Skeletal muscle satellite cell (primary cell): ENCODE results near the gene GRID2.

ENCODE experiments used
- H3K27me3 ChIP-seq: 2 replicates; pipeline ENCODE4 v1.7.0; 2013; ENCODE audit warnings: low read length; ENCODE audit not compliant: control insufficient read depth, insufficient read depth
- H3K36me3 ChIP-seq: 2 replicates; pipeline ENCODE4 v1.7.0; 2013; ENCODE audit warnings: mild to moderate bottlenecking, control low read depth, low read length; ENCODE audit not compliant: insufficient read depth
- H3K4me1 ChIP-seq: 2 replicates; pipeline ENCODE4 v1.7.0; 2013; ENCODE audit warnings: low read length; ENCODE audit not compliant: control insufficient read depth, insufficient read depth
- H3K4me2 ChIP-seq: 2 replicates; pipeline ENCODE4 v1.7.0; 2013; ENCODE audit warnings: mild to moderate bottlenecking, low read length
- H3K4me3 ChIP-seq: 2 replicates; pipeline ENCODE4 v1.7.0; 2013; ENCODE audit warnings: low read length
- H3K9ac ChIP-seq: 2 replicates; pipeline ENCODE4 v1.7.0; 2013; ENCODE audit warnings: mild to moderate bottlenecking, low read depth, low read length, moderate library complexity
- H3K9me3 ChIP-seq: replicated peaks from 2 replicates; pipeline ENCODE4 v1.7.0; 2013; ENCODE audit warnings: mild to moderate bottlenecking, control low read depth, low read length

Gene GRID2

GRCh38 chr4:93532234-93532633 is 1228.5 kb downstream of the GRID2 start:
- Histone ChIP-seq H3K27me3 (no peaks in the 10 kb centered on the region), H3K9me3 (no peaks in the 10 kb centered on the region), H3K4me2 (no peak overlapping the region), H3K9ac (no peak overlapping the region), H3K4me1 (no peaks in the 10 kb centered on the region), H3K4me3 (no peak overlapping the region), H3K36me3 (no peaks in the 10 kb centered on the region)

GRCh38 chr4:93540562-93540961 is 1236.8 kb downstream of the GRID2 start:
- Histone ChIP-seq H3K27me3 (no peaks in the 10 kb centered on the region), H3K9ac (no peak overlapping the region), H3K4me2 (no peak overlapping the region), H3K4me1 (no peaks in the 10 kb centered on the region), H3K9me3 (peaks cover 8% of the 10 kb centered on the region), H3K4me3 (no peak overlapping the region), H3K36me3 (no peaks in the 10 kb centered on the region)

GRCh38 chr4:93561842-93562241 is 1258.1 kb downstream of the GRID2 start:
- no peak overlapping the region for H3K4me2 ChIP-seq
- H3K9me3 ChIP-seq: no peaks in the 10 kb centered on the region
- H3K4me3 ChIP-seq: no peak overlapping the region
- H3K4me1 ChIP-seq: no peaks in the 10 kb centered on the region
- no peaks in the 10 kb centered on the region for H3K36me3 ChIP-seq
- H3K27me3 ChIP-seq: no peaks in the 10 kb centered on the region
- H3K9ac ChIP-seq: no peak overlapping the region

- no peak overlapping the region for H3K9ac ChIP-seq
- H3K27me3 ChIP-seq: no peaks in the 10 kb centered on the region
- H3K36me3 ChIP-seq: no peaks in the 10 kb centered on the region
- H3K9me3 ChIP-seq: no peaks in the 10 kb centered on the region
- H3K4me2 ChIP-seq: no peak overlapping the region
- H3K4me1 ChIP-seq: no peaks in the 10 kb centered on the region
- H3K4me3 ChIP-seq: no peak overlapping the region
These were observed 1265.0 kb downstream of the GRID2 start for GRCh38 chr4:93568758-93569157.

- H3K4me3 ChIP-seq: no peak overlapping the region
- no peak overlapping the region for H3K9ac ChIP-seq
- H3K27me3 ChIP-seq: no peaks in the 10 kb centered on the region
- no peaks in the 10 kb centered on the region for H3K4me1 ChIP-seq
- no peaks in the 10 kb centered on the region for H3K36me3 ChIP-seq
- H3K4me2 ChIP-seq: no peak overlapping the region
- H3K9me3 ChIP-seq: no peaks in the 10 kb centered on the region
These were observed 1269.5 kb downstream of the GRID2 start for GRCh38 chr4:93573285-93573684.

- Histone ChIP-seq H3K9ac (no peak overlapping the region), H3K4me3 (no peak overlapping the region), H3K4me2 (no peak overlapping the region), H3K36me3 (no peaks in the 10 kb centered on the region), H3K27me3 (no peaks in the 10 kb centered on the region), H3K9me3 (peaks cover 5% of the 10 kb centered on the region), H3K4me1 (no peaks in the 10 kb centered on the region)
These were observed 1275.2 kb downstream of the GRID2 start for GRCh38 chr4:93578942-93579341.

GRCh38 chr4:93605163-93605562 is 1301.4 kb downstream of the GRID2 start:
- peaks cover 9% of the 10 kb centered on the region for H3K9me3 ChIP-seq
- no peak overlapping the region for H3K4me3 ChIP-seq
- H3K36me3 ChIP-seq: no peaks in the 10 kb centered on the region
- no peak overlapping the region for H3K4me2 ChIP-seq
- no peak overlapping the region for H3K9ac ChIP-seq
- no peaks in the 10 kb centered on the region for H3K4me1 ChIP-seq
- H3K27me3 ChIP-seq: no peaks in the 10 kb centered on the region

- H3K4me1 ChIP-seq: no peaks in the 10 kb centered on the region
- no peaks in the 10 kb centered on the region for H3K36me3 ChIP-seq
- no peaks in the 10 kb centered on the region for H3K27me3 ChIP-seq
- H3K9me3 ChIP-seq: no peaks in the 10 kb centered on the region
- H3K4me2 ChIP-seq: no peak overlapping the region
- H3K9ac ChIP-seq: no peak overlapping the region
- H3K4me3 ChIP-seq: no peak overlapping the region
These were observed 1313.8 kb downstream of the GRID2 start for GRCh38 chr4:93617606-93618005.

- Histone ChIP-seq H3K4me1 (no peaks in the 10 kb centered on the region), H3K9me3 (no peaks in the 10 kb centered on the region), H3K9ac (no peak overlapping the region), H3K4me3 (no peak overlapping the region), H3K4me2 (no peak overlapping the region), H3K36me3 (no peaks in the 10 kb centered on the region), H3K27me3 (no peaks in the 10 kb centered on the region)
These were observed 1330.0 kb downstream of the GRID2 start for GRCh38 chr4:93633721-93634120.

GRCh38 chr4:93635943-93636342 is 1332.2 kb downstream of the GRID2 start:
- no peak overlapping the region for H3K4me2 ChIP-seq
- H3K9me3 ChIP-seq: no peaks in the 10 kb centered on the region
- H3K27me3 ChIP-seq: no peaks in the 10 kb centered on the region
- no peaks in the 10 kb centered on the region for H3K36me3 ChIP-seq
- H3K4me1 ChIP-seq: no peaks in the 10 kb centered on the region
- H3K9ac ChIP-seq: no peak overlapping the region
- H3K4me3 ChIP-seq: no peak overlapping the region

- Histone ChIP-seq H3K4me3 (no peak overlapping the region), H3K9ac (no peak overlapping the region), H3K27me3 (no peaks in the 10 kb centered on the region), H3K4me2 (no peak overlapping the region), H3K36me3 (no peaks in the 10 kb centered on the region), H3K9me3 (no peaks in the 10 kb centered on the region), H3K4me1 (no peaks in the 10 kb centered on the region)
These were observed 1341.4 kb downstream of the GRID2 start for GRCh38 chr4:93645120-93645519.

- no peaks in the 10 kb centered on the region for H3K9me3 ChIP-seq
- no peaks in the 10 kb centered on the region for H3K27me3 ChIP-seq
- H3K9ac ChIP-seq: no peak overlapping the region
These were observed 1342.6 kb downstream of the GRID2 start for GRCh38 chr4:93646233-93646930.

More at GRCh38 chr4:93646233-93646930, 1342.6 kb downstream of the GRID2 start:
- Histone ChIP-seq H3K4me2 (no peak overlapping the region), H3K4me3 (no peak overlapping the region), H3K4me1 (no peaks in the 10 kb centered on the region), H3K36me3 (no peaks in the 10 kb centered on the region)
